Gastrocnemius medialis (tissue), 4 donors: ENCODE data around the gene SDC3. TPM values are rescaled to one million over a fixed set of nuclear protein-coding genes. Genes with fewer than 3 reads are reported as not detected.

Source experiments
- ATAC-seq, 2 donors: fragments of 150-250 bp; one replicate each; pipeline ENCODE4 v1.9.1; 2016
- DNase-seq, 2 donors: peaks; one replicate each; pipeline ENCODE4 v3.0.0-alpha.2; 2019
- H3K27ac ChIP-seq, 4 donors: fragments of 200-600 bp; sonication (generic); 1 replicate in 1 of 4; 2 replicates in 3 of 4; pipeline ENCODE4 v1.5.1; 2016 to 2018; ENCODE audit warnings: mild to moderate bottlenecking in 2 of 4, moderate library complexity in 1 of 4
- H3K27me3 ChIP-seq, 3 donors: fragments of 200-600 bp; sonication (generic) in 2 of 3; 1 replicate in 1 of 3; 2 replicates in 2 of 3; pipeline versions ENCODE4 v1.5.1 to v1.6.0; 2016 to 2019; ENCODE audit warnings: mild to moderate bottlenecking in 1 of 3, moderate library complexity in 1 of 3
- H3K36me3 ChIP-seq, 2 donors: fragments of 200-600 bp; sonication (generic) in 1 of 2; one replicate each; pipeline ENCODE4 v1.5.1; 2017 to 2018
- H3K4me1 ChIP-seq, 2 donors: fragments of 200-600 bp; sonication (generic) in 1 of 2; one replicate each; pipeline ENCODE4 v1.5.1; 2016 to 2017; ENCODE audit warnings: mild to moderate bottlenecking in 2 of 2
- H3K4me3 ChIP-seq, 4 donors: fragments of 200-600 bp; sonication (generic) in 3 of 4; 1 replicate in 1 of 4; 2 replicates in 3 of 4; pipeline ENCODE4 v1.5.1; 2016 to 2019; ENCODE audit warnings: mild to moderate bottlenecking in 2 of 4
- H3K9me3 ChIP-seq, 3 donors: fragments of 200-600 bp; sonication (generic) in 2 of 3; 1 replicate in 1 of 3; 2 replicates in 2 of 3; pipeline ENCODE4 v1.5.1; 2016 to 2019
- CTCF ChIP-seq, 5 experiments: fragments of 450-650 bp in 3 of 5; fragments of 200-600 bp in 2 of 5; sonication (generic) in 2 of 5; IDR thresholded peaks in 4 of 5; conservative IDR thresholded peaks in 1 of 5; 1 replicate in 4 of 5; 2 replicates in 1 of 5; pipeline ENCODE4 v1.5.1; 2016 to 2019; ENCODE audit warnings: antibody characterized with exemption in 5 of 5, mild to moderate bottlenecking in 3 of 5, moderate library complexity in 3 of 5
- POLR2A ChIP-seq, 2 donors: fragments of 450-650 bp; IDR thresholded peaks; one replicate each; pipeline ENCODE4 v1.6.1; 2017; ENCODE audit warnings: antibody characterized with exemption in 2 of 2, mild to moderate bottlenecking in 2 of 2, moderate library complexity in 2 of 2
- in situ Hi-C, 4 donors: fragments of 200-750 bp; cut with MboI; loops; one replicate each; pipeline versions ENCODE4 v1.15.0 to v1.8.0; 2017; ENCODE audit warnings: low sequenced_read_pairs in 4 of 4
- intact Hi-C: fragments of 100-400 bp; cut with DNase I; formaldehyde crosslinking; loops from one replicate; pipeline ENCODE4 v1.15.1; 2023; ENCODE audit warnings: low total_unique reads
- total RNA-seq, 4 donors: library from RNA; depleted of rRNA; stranded (reverse); fragments of >200 nt; gene quantifications; one replicate each; pipeline versions ENCODE4 v1.1.0 to v1.2.3, GENCODE V29; 2016

Gene SDC3
- total RNA-seq, 4 donors from 2014 or later, result 2.7 to 5.6 (median 3.0) TPM

GRCh38 chr1:30878559-30878958 lies 30.0 kb downstream of the SDC3 start:
- intact Hi-C loops (no loop called here), in situ Hi-C loops (no loop called here)
- no peaks in the 10 kb centered on the region for H3K9me3 ChIP-seq
- no peak for ATAC-seq
- DNase-seq, result no peak
- H3K27me3 ChIP-seq, result no peaks in the 10 kb centered on the region
- no peaks in the 10 kb centered on the region for H3K36me3 ChIP-seq
- H3K4me3 ChIP-seq, result no peak overlapping the region
- no peak overlapping the region for H3K27ac ChIP-seq
- TF ChIP-seq POLR2A (IDR thresholded peaks at IDR 0.05) (no peak), CTCF (IDR thresholded peaks at IDR 0.05 in 4 of 5, conservative IDR thresholded peaks at IDR 0.05 in 1 of 5) (no peak)
- no peaks in the 10 kb centered on the region for H3K4me1 ChIP-seq

GRCh38 chr1:30878016-30878415 lies 30.5 kb downstream of the SDC3 start:
- Histone ChIP-seq H3K27ac (no peak overlapping the region), H3K27me3 (no peaks in the 10 kb centered on the region), H3K36me3 (no peaks in the 10 kb centered on the region), H3K9me3 (no peaks in the 10 kb centered on the region), H3K4me3 (no peak overlapping the region), H3K4me1 (no peaks in the 10 kb centered on the region)
- no peak for ATAC-seq
- in situ Hi-C loops (no loop called here), intact Hi-C loops (no loop called here)
- TF ChIP-seq CTCF (IDR thresholded peaks at IDR 0.05 in 4 of 5, conservative IDR thresholded peaks at IDR 0.05 in 1 of 5) (no peak), POLR2A (IDR thresholded peaks at IDR 0.05) (no peak)
- no peak for DNase-seq

GRCh38 chr1:30877205-30877912 lies 31.2 kb downstream of the SDC3 start:
- in situ Hi-C loops, result no loop called here

GRCh38 chr1:30876451-30877204 lies 31.9 kb downstream of the SDC3 start:
- intact Hi-C loops (no loop called here), in situ Hi-C loops (no loop called here)
- Histone ChIP-seq H3K4me1 (no peaks in the 10 kb centered on the region), H3K27me3 (no peaks in the 10 kb centered on the region), H3K9me3 (no peaks in the 10 kb centered on the region), H3K36me3 (no peaks in the 10 kb centered on the region), H3K27ac (no peak overlapping the region), H3K4me3 (no peak overlapping the region)
- no peak for DNase-seq
- no peak for ATAC-seq
- TF ChIP-seq CTCF (IDR thresholded peaks at IDR 0.05 in 4 of 5, conservative IDR thresholded peaks at IDR 0.05 in 1 of 5), result no peak

More at GRCh38 chr1:30877205-30877912, 31.2 kb downstream of the SDC3 start:
- ATAC-seq (peak; percentile 39 to 68), DNase-seq (peak; percentile 32 to 53)
- no peaks in the 10 kb centered on the region for H3K36me3 ChIP-seq
- intact Hi-C loops, result no loop called here
- H3K27me3 ChIP-seq, result no peaks in the 10 kb centered on the region
- TF ChIP-seq POLR2A (IDR thresholded peaks at IDR 0.05) (no peak), CTCF (IDR thresholded peaks at IDR 0.05 in 4 of 5, conservative IDR thresholded peaks at IDR 0.05 in 1 of 5) (no peak)
- H3K4me1 ChIP-seq, result no peaks in the 10 kb centered on the region
- no peak overlapping the region for H3K27ac ChIP-seq
- H3K4me3 ChIP-seq, result no peak overlapping the region
- no peaks in the 10 kb centered on the region for H3K9me3 ChIP-seq
